Endothelial cell of umbilical vein (primary cell): ENCODE measurements around the gene ANKRD23. TPM values are rescaled to one million over a fixed set of nuclear protein-coding genes. Genes with fewer than 3 reads are reported as not detected.

Source experiments
- BruUV-seq: library from RNA; stranded (reverse); fragments of 400-500 nt; replicated peaks from 2 replicates; lab custom pipeline; 2021; lab: Mats Ljungman, UMichigan
- CTCF ChIA-PET: fragments of 300-600, 350-600 bp; sonication (Branson Sonifier 250); formaldehyde crosslinking; loops from one replicate; lab custom pipeline; 2021; ENCODE audit warnings: antibody characterized with exemption, inconsistent platforms; lab: Charles Lee
- POLR2A ChIA-PET: fragments of 300-600, 350-600 bp; sonication (Branson Sonifier 250); formaldehyde crosslinking; loops from one replicate; lab custom pipeline; 2021; ENCODE audit warnings: antibody characterized with exemption, inconsistent platforms; lab: Charles Lee
- DNase-seq: peaks from one replicate; pipeline ENCODE4 v3.0.0-alpha.2; 2011; ENCODE audit warnings: low read depth, low spot score
- FAIRE-seq: peaks from 2 replicates; lab custom pipeline; 2011; peaks lifted over from hg19 to GRCh38; lab: Jason Lieb, UNC
- H2AFZ ChIP-seq: 2 replicates; pipeline ENCODE4 v1.6.0; 2012; ENCODE audit warnings: low read depth, low read length, control low read depth, inconsistent platforms
- H3K27ac ChIP-seq: 2 replicates; pipeline ENCODE4 v1.5.1; 2011; ENCODE audit warnings: low read depth, mild to moderate bottlenecking, control low read depth, low read length, moderate library complexity; ENCODE audit not compliant: insufficient read depth
- H3K27me3 ChIP-seq, 2 experiments: 2 replicates each; pipeline versions ENCODE4 v1.6.0 to v1.6.1; 2011; ENCODE audit warnings: low read length in 2 of 2, mixed read lengths in 1 of 2; ENCODE audit not compliant: control insufficient read depth in 2 of 2, insufficient read depth in 2 of 2
- H3K36me3 ChIP-seq, 2 experiments: 2 replicates in 1 of 2; 3 replicates in 1 of 2; pipeline ENCODE4 v1.5.1; 2011; ENCODE audit warnings: low read length in 2 of 2, mild to moderate bottlenecking in 1 of 2, moderate library complexity in 1 of 2; ENCODE audit not compliant: control insufficient read depth in 2 of 2, insufficient read depth in 2 of 2; ENCODE audit errors: extremely low read depth in 1 of 2
- H3K4me1 ChIP-seq: 3 replicates; pipeline ENCODE4 v1.5.1; 2011; ENCODE audit warnings: mild to moderate bottlenecking, low read length; ENCODE audit not compliant: control insufficient read depth, insufficient read depth; ENCODE audit errors: extremely low read depth
- H3K4me2 ChIP-seq: 2 replicates; pipeline ENCODE4 v1.6.1; 2011; ENCODE audit warnings: low read length, control low read depth, mixed read lengths; ENCODE audit not compliant: insufficient read depth
- H3K4me3 ChIP-seq, 3 experiments: fragments of 200-600 bp in 1 of 3; sonication (generic), shearing (Covaris generic) in 1 of 3; replicated peaks in 1 of 3; 2 replicates each; pipeline ENCODE4 v1.5.1; 2011 to 2016; ENCODE audit warnings: control low read depth in 3 of 3, low read length in 3 of 3, mild to moderate bottlenecking in 2 of 3, inconsistent platforms in 1 of 3, low read depth in 1 of 3, moderate library complexity in 1 of 3; ENCODE audit not compliant: insufficient read depth in 1 of 3
- H3K79me2 ChIP-seq: 2 replicates; pipeline ENCODE4 v1.6.0; 2012; ENCODE audit warnings: low read length, inconsistent platforms; ENCODE audit not compliant: control insufficient read depth, insufficient read depth
- H3K9ac ChIP-seq: replicated peaks from 2 replicates; pipeline ENCODE3; 2011; ENCODE audit warnings: low read length, control low read depth; ENCODE audit not compliant: insufficient read depth; ENCODE audit errors: extremely low read depth
- H3K9me1 ChIP-seq: replicated peaks from 3 replicates; pipeline ENCODE4 v1.6.0; 2011; ENCODE audit warnings: mild to moderate bottlenecking, low read length; ENCODE audit not compliant: control insufficient read depth, insufficient read depth; ENCODE audit errors: extremely low read depth
- H3K9me3 ChIP-seq: replicated peaks from 2 replicates; pipeline ENCODE4 v1.5.1; 2012; ENCODE audit warnings: low read length, inconsistent platforms; ENCODE audit not compliant: control insufficient read depth, insufficient read depth
- H4K20me1 ChIP-seq: replicated peaks from 2 replicates; pipeline ENCODE3; 2011; ENCODE audit warnings: mild to moderate bottlenecking, low read length; ENCODE audit not compliant: control insufficient read depth, insufficient read depth; ENCODE audit errors: extremely low read depth
- EZH2 ChIP-seq: IDR thresholded peaks from 2 replicates; pipeline ENCODE4 v1.6.1; 2012; ENCODE audit warnings: borderline replicate concordance, low read depth, mild to moderate bottlenecking, moderate library complexity, low read length, inconsistent platforms; ENCODE audit not compliant: severe bottlenecking
- FOS ChIP-seq: IDR thresholded peaks from 2 replicates; pipeline ENCODE4 v1.6.1; 2011; ENCODE audit warnings: mild to moderate bottlenecking, low read length, moderate library complexity, borderline replicate concordance; ENCODE audit not compliant: insufficient read depth
- GATA2 ChIP-seq: IDR thresholded peaks from 2 replicates; pipeline ENCODE4 v1.7.0; 2011; ENCODE audit warnings: low read depth, mild to moderate bottlenecking, moderate library complexity, mixed read lengths, low read length; ENCODE audit not compliant: insufficient read length, insufficient read depth
- JUN ChIP-seq: IDR thresholded peaks from 2 replicates; pipeline ENCODE4 v1.6.1; 2011; ENCODE audit warnings: borderline replicate concordance, low read depth; ENCODE audit not compliant: insufficient read length, insufficient read depth
- MYC ChIP-seq: IDR thresholded peaks from one replicate; pipeline ENCODE4 v1.6.1; 2011; ENCODE audit warnings: mild to moderate bottlenecking, low read depth, low read length
- POLR2A ChIP-seq: IDR thresholded peaks from 2 replicates; pipeline ENCODE4 v1.6.1; 2012; ENCODE audit warnings: low read depth, mild to moderate bottlenecking, control low read depth, low read length
- POLR2AphosphoS5 ChIP-seq: IDR thresholded peaks from 2 replicates; pipeline ENCODE4 v1.6.1; 2012; ENCODE audit warnings: low read depth, mild to moderate bottlenecking, control low read depth, low read length, moderate library complexity; ENCODE audit not compliant: insufficient read depth
- dilution Hi-C: fragments of 300-500 bp; cut with MboI; formaldehyde crosslinking; loops from one replicate; pipeline ENCODE4 v1.15.0; 2019; ENCODE audit warnings: low sequenced_read_pairs; ENCODE audit not compliant: extremely low pct_ligation_motif_present
- intact Hi-C: fragments of 100-400 bp; cut with micrococcal nuclease; formaldehyde crosslinking; loops from one replicate; pipeline ENCODE4 v1.10.0; 2022
- polyA plus RNA-seq, 4 experiments: library from polyadenylated mRNA; depleted of rRNA in 3 of 4; stranded (reverse) in 3 of 4; unstranded in 1 of 4; fragments of >200 nt; gene quantifications; 2 replicates each; pipeline versions ENCODE4 v1.2.1 to v1.2.3, GENCODE V29; 2011 to 2012; ENCODE audit warnings: missing spikeins in 1 of 4
- total RNA-seq: library from RNA; stranded (reverse); gene quantifications from 2 replicates; pipeline ENCODE4 v1.2.3, GENCODE V29; 2021
- TF ChIP-seq, protein P1 (sequence below), 2 donors: IDR thresholded peaks; 1 replicate in 1 of 2; 2 replicates in 1 of 2; pipeline ENCODE4 v1.5.1; 2011; ENCODE audit warnings: low read length in 2 of 2, mild to moderate bottlenecking in 2 of 2, moderate library complexity in 2 of 2, control low read depth in 1 of 2, inconsistent platforms in 1 of 2, low read depth in 1 of 2; ENCODE audit not compliant: insufficient read depth in 1 of 2; ENCODE audit errors: extremely low read depth in 1 of 2
- TF ChIP-seq, protein P2 (sequence below): IDR thresholded peaks from 2 replicates; pipeline ENCODE4 v1.6.1; 2011; ENCODE audit not compliant: insufficient read depth, insufficient read length

Gene ANKRD23
- total and polyA plus RNA-seq, 2 donors (not counting 3 experiments of a cell fraction or from before 2014, with no cell fraction given) = 1.7 to 3.6 TPM

DNA sequence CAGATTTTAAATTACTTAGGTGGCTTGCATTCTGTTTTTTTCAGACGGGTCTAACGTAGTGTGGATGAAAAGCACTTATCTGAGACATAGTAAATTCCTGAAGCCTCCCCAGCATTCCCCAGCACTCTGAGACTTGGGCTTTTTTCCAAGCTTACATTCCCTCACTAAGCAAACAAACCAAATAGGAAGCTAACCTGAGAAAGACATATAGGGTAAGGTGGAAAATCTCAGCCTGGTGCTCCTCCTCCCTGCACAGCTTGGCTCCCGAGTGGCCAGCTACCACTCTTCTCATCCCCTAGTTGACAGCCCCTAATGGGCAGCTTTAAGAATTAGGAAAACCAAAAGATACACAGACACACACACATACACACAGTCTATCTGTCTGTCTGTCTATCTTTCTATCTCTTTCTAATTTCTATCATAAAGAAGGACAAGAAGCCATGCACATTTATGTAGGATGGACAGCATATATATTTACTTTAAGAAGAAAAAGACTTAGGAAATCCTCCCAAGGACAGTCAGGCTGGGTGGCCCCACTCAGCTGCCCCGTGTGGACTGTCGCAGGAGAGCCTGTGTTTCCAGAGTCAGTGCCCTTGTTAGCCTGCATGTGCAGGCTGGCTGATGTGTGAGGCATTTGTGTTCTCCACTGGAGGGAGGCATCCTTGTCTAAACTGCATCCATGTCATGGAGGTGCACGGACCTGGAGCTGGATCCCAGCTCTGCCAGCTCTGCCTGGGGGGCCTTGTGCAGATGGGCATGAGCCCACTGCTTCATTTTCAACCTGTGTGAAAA is 19.5 kb downstream of the ANKRD23 start:
- Histone ChIP-seq H3K79me2 (no peaks in the 10 kb centered on the region), H3K36me3 (peaks cover 0 to 24% of the 10 kb centered on the region in 2 experiments), H3K27ac (no peak overlapping the region), H3K27me3 (no peaks in the 10 kb centered on the region), H2AFZ (no peak overlapping the region), H3K4me1 (no peaks in the 10 kb centered on the region), H3K4me3 (no peak overlapping the region), H3K4me2 (no peak overlapping the region), H3K9me1 (no peaks in the 10 kb centered on the region), H4K20me1 (no peaks in the 10 kb centered on the region), H3K9ac (no peak overlapping the region), H3K9me3 (no peaks in the 10 kb centered on the region)
- TF ChIP-seq FOS (no peak), POLR2A (no peak), MYC (no peak), GATA2 (no peak), JUN (no peak), EZH2 (no peak), POLR2AphosphoS5 (no peak)
- TF ChIP-seq, protein P1, sequence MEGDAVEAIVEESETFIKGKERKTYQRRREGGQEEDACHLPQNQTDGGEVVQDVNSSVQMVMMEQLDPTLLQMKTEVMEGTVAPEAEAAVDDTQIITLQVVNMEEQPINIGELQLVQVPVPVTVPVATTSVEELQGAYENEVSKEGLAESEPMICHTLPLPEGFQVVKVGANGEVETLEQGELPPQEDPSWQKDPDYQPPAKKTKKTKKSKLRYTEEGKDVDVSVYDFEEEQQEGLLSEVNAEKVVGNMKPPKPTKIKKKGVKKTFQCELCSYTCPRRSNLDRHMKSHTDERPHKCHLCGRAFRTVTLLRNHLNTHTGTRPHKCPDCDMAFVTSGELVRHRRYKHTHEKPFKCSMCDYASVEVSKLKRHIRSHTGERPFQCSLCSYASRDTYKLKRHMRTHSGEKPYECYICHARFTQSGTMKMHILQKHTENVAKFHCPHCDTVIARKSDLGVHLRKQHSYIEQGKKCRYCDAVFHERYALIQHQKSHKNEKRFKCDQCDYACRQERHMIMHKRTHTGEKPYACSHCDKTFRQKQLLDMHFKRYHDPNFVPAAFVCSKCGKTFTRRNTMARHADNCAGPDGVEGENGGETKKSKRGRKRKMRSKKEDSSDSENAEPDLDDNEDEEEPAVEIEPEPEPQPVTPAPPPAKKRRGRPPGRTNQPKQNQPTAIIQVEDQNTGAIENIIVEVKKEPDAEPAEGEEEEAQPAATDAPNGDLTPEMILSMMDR (IDR thresholded peaks at IDR 0.05; ENCODE audit: extremely low read depth in 1 of 2, insufficient read depth in 1 of 2, low read depth in 1 of 2, low read length in 2 of 2) = no peak
- TF ChIP-seq, protein P2, sequence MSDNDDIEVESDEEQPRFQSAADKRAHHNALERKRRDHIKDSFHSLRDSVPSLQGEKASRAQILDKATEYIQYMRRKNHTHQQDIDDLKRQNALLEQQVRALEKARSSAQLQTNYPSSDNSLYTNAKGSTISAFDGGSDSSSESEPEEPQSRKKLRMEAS = no peak
- CTCF ChIA-PET = interaction anchor here (1.0 kb wide), 1 partner anchor 10 kb away, joined by 3 read pairs; no protein-coding TSS in a partner anchor
- no peak for FAIRE-seq
- dilution Hi-C loops = no loop called here
- no peak for DNase-seq
- POLR2A ChIA-PET = interaction anchor here (0.6 kb wide), 1 partner anchor 21 kb away, joined by 8 read pairs; no protein-coding TSS in a partner anchor
- intact Hi-C loops = no loop called here
- no TSS peak for BruUV-seq
